ENCODE data around the gene BHLHE23.

GRCh38 chr20:63049561-63050221 is 42.9 kb upstream of the BHLHE23 start:
- no peak for TF ChIP-seq POLR2A (IDR thresholded peaks at IDR 0.05; ENCODE audit: low read depth, low read length)
- TF ChIP-seq POLR2AphosphoS5 (IDR thresholded peaks at IDR 0.05; ENCODE audit: low read depth, low read length): no peak
- no peak for TF ChIP-seq TAF1 (IDR thresholded peaks at IDR 0.05; ENCODE audit: low read depth, low read length)
